Left renal cortex interstitium (tissue), 4 donors: ENCODE measurements around the gene DIAPH1. TPM values are rescaled to one million over a fixed set of nuclear protein-coding genes. Genes with fewer than 3 reads are reported as not detected.

Source experiments
- DNase-seq, 4 donors: peaks; one replicate each; pipeline ENCODE4 v3.0.0-alpha.2; 2013; ENCODE audit warnings: low read depth in 4 of 4, low spot score in 2 of 4, missing footprints in 1 of 4
- polyA plus RNA-seq, 4 donors: library from polyadenylated mRNA; unstranded; fragments of 120-200 nt; gene quantifications; one replicate each; pipeline ENCODE4 v1.2.1, GENCODE V29; 2013; ENCODE audit not compliant: insufficient read length in 4 of 4

The DIAPH1 gene
- 10 to 100 TPM; 63.1 to 75.5 (median 68.4) TPM for polyA plus RNA-seq

DNA sequence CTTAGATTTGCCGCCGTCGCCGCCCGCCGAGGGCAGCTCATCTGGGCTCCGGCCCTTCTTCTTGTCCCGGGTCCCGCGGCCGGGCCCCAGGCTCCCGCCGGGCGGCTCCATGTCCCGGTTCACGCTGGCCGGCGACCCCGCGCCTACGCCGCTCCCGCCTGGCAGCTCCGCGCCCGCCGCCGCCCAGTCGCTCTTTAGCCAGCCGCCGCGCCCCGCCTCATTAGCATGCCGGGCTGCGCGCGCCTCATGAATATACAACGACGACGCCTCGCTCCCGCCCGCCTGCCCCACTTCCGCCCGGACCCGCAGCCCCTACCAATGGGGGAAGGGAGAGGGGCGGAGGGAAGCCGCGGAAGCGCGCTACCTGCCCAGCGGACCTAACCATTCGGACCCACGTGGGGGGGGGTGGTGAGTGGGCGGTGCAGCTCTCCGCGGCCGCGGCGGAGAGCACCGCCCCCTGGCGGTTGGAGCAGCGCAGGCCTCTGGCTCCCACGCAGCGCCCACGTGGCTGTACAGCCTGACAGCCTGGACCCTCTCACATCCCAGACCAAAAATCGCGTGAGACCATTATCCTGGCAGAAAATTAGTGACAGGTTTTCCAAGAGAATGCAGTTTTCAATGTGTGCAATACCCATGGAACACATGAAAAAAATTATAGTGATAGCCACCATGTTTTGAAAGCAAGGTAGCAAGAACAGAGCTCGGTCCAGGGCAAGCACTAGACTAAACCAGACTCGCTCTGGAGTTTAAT lies at the start of gene DIAPH1:
Gene DIAPH1 (minus strand): TSS at position 197 of the 751 bp plus-strand sequence. CDS start 86 bp downstream, at position 111.
- peak in 3 of 4 donors; percentile 88 to 94 (median 94) for DNase-seq

DNA sequence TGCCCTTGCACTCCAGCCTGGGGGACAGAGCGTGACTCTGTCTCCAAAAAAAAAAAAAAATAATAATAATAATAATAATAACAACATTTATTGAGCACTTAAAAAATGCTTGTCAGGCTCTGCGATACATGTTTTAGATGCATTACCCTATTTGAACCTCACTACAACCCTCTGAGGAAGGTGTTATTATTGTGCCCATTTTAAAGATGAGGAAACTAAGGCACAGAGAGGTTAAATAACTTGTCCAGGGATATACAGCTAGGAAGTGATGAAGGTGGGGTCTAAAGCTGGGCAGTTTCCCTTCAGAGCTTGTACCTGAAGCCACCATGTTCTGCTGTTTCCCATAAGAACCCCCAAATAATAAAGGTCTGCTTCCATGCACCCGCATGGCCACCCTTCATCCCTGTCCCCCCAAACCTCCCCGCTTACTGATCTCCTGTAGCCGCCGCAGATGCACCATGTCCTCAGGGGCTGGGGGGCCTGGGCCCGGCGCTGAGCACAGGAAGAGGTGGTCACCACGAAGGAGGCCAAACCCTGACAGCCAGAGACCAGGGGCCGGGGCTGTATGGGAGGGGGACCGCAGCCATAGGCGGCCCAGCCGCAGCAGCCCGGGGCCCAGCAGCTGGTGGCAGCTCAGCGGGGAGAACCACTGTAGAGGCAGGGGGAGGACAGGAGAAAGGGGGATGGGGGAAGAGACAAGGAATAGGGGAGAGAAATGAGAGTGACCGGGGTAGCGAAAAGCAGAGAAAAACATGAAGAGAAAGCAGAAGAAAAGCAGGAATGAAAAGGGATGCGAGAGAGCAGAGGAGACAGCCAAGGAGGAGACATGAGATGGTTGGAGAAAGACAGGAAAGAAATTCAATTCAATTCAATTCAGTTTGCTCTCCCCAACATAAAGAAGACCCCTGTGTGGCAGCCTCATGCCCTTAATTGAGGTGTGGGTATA lies 47.5 kb upstream of the DIAPH1 start:
- DNase-seq, result no peak

DNA sequence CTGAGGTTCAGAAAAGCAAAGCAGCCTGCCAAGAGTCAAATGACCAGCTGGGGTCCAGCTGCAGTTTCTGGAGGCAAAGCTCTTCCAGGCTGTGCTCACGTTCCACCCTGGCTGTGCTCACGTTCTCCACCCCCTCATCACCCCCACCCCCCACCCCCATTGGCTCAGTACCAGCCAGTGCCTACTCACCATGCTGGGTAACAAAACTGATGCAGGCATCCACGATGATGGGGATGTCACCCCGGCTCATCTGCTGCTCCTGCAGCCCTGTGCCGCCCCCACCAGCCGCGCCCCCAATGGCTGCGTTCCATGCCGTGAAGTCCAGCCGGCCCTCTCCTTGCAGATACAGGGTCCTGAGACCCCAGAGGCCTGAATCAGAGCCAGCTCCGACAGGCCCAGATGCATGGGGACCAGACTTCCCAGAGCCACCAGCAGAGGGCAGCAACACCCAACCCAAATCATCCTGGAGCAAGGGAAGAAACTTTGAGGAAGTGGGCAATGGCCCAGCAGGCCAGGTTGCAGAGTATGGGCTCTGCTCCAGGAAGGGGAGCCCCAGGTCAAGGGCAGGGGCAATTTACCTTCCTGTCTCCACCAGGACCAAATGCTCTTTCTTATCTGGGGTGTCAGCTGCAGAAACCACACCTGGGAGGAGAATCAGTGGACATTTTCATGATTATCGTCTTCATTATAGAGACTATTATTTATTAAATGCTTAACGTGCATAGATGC lies 46.1 kb upstream of the DIAPH1 start:
- DNase-seq, result peak in 1 of 4 donors; percentile 44

DNA sequence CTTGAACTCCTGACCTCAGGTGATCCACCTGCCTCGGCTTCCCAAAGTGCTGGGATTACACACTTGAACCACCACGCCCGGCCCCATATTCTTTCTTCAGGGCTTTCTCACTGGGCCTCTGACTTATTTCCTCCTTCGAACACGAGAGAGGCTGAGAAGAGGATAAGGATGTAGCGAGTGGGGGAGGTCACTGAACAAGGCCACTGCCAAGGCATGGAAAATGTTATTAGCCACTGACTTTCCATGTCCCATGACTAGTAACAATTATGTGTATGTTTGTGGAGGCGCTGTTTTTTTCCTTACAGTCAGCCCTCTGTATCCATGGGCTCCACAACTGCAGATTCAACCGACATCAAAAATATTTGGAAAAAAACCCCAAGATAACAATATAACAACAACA lies 44.7 kb upstream of the DIAPH1 start:
- no peak for DNase-seq

DNA sequence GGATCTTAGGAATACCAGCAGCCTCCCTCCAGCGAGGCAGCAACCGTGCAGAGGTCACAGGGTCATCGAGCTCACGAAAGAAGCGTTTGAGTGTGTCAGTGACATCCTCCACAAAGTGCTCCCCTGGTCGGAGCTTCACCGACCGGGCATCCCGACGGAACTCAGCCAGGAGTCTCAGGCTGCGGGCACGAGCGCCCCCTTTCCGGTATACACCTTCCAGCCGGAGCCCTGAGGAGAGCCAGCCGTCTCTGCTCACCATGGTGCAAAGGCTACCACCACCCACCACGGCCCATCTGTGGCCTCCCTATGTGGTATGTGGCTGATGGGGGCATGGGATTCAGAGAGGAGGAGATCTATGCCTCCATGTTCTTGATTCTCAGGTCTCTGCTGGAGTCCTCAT lies 43.2 kb upstream of the DIAPH1 start:
- DNase-seq, result no peak

DNA sequence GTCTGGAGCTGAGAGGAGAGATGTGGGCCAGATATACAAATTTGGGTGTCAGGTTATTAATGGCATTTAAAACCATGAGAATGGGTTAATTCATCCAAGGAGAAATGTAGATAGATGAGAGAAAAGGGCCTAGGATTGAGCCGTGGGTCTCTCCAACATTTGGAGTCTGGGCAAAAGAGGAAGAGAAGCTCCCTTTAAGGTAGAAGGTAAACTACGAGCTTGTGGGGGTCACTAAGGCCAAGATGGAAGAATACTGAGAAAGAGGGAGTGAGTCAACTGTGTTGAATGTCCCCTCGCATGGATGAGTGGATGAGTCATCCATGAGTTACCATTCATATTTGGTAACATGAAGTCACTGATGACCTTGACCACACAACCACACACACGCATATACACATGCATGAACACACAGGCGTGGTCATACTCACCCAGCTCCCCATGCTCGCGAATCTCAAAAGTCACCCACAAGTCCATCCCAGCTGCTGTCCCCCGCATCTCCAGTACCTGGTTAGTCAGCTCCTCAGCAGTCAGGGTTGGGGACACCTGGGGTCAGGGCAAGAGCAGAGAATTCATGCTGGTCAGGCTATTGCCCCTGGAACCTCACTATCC lies 39.2 kb upstream of the DIAPH1 start:
- no peak for DNase-seq

DNA sequence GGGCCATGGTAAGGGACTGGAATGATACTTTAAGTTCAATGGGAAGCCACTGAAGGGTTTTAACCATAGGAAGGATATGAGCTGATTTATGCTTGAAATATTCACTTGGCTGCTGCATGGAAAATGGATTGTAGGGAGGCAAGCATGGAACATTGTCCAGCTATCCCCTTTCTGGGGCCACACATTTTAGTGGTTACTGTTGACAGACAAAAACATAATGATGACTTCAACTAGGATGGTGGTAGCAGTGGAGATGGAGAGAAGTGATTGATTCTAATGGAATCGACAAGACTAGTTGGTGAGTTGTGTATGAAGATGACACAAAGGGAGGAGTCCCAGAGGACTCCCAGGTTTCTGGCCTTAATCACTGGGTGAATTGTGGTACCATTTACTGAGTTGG lies 38.6 kb upstream of the DIAPH1 start:
- no peak for DNase-seq

DNA sequence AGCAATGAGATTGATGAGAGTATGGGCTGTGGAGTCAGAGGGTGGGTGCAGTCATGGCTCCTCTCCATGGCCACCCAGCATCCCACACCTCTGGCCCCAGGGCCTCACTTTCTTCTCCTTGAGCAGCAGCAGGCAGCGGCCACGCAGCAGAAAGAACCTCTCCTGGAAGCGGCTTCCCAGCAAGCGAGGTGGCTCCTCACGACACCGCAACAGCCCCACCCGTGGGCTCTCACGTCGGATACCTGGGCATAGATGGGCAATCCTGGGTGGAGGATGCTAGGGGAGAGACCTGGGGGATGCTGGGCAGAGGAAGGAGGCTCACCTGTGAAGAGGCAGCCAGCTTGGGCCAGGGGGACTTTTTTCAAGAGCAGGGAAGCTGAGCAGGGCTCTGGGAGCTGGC lies 37.6 kb upstream of the DIAPH1 start:
- DNase-seq, result no peak

DNA sequence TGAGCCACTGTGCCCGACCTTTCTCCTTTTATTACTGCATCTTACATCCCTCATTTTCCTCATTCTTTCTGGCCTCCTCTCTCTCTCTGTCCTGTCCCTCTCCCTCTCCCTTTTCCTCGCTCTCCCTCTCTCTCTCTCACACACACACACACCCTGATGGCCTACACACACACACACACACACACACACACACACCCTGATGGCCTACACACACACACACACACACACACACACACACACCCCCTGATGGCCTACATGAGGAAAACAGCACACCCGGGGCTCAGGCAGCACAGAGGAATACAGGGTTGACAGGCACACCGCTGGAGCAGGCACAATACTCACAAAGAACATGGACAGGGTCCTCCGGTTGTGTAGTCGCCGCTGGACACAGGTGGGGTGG lies 36.2 kb upstream of the DIAPH1 start:
- no peak for DNase-seq

DNA sequence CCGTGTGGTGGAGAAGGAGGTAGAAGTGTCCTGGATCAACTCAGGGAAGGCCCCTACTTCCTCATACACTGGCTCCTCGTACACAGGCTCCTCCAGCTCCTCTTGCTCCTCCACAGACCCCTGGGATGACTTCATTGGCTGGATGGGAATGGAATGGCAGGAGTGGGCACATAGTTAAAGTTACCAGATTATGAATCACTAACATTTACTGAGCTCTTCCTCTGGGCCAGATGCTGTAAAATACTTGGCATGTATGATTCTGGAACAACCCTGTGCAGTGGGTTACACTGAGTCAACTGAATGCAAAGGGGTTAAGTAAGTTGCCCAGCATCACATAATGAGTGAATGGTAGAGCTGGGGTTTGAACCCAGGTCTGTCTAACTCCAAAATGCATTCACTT lies 35.5 kb upstream of the DIAPH1 start:
- no peak for DNase-seq

DNA sequence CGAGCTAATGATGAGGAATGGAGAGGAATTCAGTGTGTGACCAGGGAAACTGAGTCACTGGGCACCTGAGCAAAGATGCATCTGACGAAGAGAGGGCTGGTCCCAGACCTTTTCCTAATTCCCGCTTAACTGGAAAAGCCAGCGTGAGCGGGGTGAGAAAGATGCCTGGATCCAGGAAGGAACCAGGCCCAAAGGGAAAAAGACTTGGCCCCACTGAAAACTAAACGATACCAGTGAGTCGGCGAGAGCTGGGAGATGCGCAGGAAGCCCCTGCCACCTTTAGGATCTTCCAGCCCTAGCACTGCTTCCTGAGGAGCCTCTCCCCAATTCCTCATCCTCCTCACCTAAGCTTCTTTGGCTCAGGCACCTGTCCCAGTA lies 32.9 kb upstream of the DIAPH1 start:
- DNase-seq, result no peak

DNA sequence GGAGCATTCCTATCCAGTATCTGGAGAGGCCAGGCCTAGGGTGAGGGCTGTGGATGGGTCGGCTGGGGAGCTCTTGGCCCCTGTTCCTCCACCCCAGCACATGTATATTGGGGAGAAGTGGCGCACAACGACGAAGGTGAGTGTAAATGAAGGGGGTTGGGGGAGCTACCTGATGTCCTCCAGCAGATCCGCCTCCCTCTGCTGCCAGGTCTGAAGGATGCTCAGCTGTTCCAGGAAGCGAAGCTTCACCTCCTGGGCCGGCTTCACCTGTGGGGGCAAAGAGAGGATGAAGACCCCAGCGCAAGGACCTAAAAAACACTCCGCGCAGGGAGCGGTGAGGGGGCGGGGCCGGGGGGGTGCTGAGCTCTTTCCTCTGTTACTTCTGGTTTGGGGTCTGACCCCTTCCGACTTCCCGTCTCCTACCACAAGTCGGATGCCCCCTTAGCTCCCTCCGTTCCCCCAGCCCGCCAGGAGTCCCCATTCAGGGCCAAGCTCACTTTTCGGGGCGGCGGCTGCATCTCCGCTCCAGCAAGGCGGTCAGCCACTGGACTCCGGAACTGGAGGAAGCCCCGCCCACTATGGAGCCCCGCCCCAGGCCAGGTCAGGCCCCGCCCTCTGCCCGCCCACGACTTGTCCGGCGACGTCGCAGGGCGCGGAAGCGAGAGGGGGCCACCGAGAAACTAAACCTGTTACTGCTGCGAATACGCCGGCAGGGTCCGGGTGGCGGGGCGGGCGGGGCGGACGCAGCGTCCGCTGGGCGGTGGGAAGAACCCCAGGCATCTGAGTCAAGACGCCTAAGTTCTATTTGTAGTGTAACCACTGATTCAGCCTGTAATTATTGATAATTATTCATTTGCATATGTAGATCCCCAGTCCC lies 32.3 kb upstream of the DIAPH1 start, which contains the start of gene FCHSD1:
Gene FCHSD1 (minus strand): TSS at position 568 of the 877 bp plus-strand sequence. CDS start 50 bp downstream, at position 518.
- DNase-seq, result peak in 1 of 4 donors; percentile 68

DNA sequence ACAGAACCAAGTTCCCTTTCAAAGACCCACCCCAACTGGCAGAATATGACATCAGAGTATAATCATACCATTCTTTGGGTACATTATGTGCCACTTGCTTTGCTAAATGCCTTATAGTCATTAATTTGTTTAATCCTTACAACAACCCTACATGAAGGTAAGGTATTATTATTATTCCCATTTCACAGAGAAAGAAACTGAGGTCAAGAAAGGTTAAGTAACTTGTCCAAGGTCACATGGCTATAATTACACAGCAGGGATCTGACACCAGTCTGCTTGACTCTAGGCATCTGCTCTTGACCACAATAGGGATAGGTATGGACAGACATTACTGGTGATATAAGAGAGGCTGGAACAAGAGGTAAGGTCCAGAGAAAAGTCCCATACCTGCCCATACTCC lies 31.2 kb upstream of the DIAPH1 start:
- DNase-seq, result no peak

DNA sequence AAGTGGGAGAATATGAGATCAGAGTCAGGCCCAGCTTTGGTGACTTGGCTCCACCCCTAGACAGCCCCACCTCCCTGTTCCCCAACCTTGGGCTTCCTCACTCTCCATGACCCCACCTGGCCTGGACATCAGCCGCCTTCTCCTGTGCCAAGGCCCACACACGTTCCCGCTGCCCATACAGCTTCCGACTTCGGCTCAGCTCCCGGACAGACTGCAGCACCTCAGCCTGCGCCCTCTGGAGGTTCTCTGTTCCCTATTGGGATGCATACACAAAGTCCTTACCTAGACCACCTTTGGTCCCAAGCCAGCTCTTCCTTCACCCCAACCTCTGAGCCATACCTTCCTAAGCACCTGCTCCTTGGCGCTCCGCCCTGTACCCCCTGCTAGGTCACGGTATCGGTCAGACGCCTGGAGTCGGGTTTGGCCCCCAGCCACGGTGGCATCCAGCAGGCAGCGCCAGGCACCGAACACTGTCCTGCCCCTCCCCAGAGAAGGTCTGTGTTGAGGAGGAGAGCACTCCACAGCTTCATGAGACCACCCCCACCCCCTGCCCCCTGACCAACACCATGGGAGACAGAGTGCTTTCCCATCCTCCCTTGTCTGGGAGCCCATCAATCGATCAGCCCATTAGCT lies 30.4 kb upstream of the DIAPH1 start:
- no peak for DNase-seq

DNA sequence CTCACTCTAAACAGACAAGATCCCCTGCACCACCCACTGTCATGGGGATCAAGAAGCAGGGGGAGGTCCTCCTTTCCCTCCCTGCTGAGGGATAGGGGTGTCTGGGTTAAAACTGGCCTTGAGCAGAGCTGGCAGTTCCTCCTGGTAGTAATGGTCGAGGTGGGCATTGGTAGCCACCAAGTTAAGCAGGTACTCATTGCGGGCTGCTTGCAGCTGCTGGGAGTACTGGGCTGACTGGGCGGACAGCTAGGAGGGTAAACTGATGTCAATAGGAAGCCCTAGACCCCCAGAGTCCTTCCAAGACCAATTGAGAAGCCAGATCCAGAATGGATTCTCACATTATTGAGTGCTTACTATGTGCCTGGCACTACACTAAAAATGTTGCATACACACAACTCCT lies 29.1 kb upstream of the DIAPH1 start:
- DNase-seq, result no peak

DNA sequence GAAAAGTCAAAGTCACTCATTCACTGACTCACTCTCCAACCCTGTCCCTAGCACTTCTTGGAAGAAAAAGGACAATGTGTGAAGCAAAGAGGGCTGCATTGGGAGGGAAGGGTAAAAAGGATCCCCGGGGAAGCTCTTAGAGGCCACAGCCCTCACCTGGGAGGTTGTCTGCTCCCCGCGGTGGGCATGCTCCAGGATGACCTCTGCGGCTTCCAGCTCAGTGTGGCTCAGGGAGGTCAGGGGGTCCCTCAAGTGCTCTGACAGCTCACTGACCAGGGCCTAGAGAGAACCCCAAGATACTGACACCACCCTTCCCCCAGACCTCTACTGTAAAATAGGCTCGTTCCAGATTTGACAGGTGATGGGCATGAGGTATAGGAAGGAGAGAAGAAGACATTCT lies 28.4 kb upstream of the DIAPH1 start:
- DNase-seq, result no peak

DNA sequence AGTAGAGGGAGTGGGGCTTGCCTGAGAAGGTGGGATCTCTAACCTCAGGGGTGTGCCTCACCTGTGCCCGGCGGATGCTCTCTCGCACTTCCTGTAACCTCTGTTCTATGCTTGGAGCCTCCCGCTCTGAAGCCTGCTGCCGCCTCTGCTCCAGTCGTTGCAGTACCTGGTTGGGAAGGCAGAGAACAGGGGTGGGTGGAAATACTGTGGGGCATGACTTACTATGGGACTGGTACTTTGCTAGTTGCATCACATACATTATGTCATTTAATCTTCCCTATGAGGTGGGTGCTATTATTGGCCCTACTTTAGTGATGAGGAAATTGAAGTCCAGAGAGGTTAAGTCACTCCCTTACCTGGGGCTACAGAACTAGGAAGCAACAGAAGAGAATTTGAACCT lies 27.2 kb upstream of the DIAPH1 start:
- DNase-seq, result no peak

DNA sequence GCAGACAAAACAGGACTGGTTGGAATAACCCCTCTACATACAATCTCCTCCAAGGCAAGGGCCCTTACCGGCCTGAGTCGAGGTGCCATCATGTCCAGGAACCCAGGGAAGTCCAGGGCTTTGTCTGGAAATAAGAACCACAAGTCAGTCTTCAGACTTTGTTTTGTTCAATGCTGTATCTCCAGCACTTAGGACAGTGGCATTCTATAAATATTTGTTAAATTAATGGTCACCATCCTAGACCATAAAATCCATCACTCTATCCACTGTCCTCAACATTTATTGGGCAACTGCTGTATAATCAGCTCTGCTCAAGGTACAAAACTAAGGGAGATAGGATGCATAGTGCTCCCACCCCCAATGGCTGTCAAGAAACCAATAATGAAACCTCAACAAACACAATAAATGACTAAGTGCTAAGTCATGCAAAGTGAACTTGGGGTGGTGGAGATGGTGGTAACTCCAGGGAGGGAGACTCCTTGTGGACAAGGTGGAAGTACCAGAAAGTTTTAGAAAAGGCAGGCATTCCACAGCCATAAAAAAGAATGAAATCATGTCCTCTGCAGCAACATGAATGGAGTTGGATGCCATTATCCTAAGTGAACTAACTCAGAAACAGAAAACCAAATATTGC lies 23.0 kb upstream of the DIAPH1 start:
- DNase-seq, result no peak

DNA sequence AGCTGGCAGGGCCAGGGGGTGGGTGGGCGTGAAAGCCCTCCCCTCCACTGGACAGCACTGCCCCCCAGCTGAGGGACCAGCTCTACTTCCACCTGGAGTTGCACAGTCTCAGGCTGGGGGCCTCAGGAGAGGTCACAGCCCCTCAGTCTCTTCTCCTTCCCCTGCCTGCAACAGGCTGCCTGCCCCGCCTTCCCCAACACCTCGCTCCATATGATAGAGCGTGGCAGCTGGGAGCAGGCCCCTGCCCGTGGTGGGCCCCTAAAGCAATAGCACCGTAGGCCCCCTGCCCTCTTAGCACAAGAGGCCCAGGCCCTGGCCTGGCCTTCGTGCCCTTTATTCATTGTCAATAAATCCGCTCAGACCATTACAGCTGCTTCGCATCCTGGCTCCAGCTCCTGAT lies 21.9 kb upstream of the DIAPH1 start:
- DNase-seq, result no peak
